ENCODE measurements around the gene MYBL2.

DNA sequence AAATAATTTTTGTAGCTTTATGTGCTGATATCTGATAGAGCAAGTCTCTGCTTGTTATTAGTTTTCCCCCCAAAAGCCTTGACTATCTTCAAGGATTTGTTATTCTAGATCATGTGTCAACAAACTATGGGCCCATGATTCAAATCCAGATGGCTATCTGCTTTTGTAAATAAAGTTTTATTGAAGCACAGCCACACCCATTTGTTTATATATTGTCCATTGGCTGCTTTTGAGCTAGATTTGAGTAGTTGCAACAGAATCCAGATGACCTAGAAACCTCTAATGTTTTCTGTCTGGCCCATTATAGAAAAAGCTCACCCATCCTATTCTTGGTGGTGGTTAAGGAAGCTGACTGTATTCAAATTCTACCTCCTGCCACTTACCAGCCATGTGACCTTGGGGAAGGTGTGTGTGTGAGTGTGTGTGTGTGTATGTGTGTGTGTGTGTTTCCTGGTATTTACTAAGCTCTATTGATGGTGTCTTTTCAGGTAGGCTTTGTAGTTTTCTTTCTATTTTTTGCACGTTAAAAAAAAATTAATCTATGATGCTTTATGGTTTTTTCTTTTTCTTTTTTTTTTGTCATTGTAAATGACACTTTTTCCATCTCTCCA, 61.2 kb downstream of the MYBL2 start:
- TF ChIP-seq, protein P1, sequence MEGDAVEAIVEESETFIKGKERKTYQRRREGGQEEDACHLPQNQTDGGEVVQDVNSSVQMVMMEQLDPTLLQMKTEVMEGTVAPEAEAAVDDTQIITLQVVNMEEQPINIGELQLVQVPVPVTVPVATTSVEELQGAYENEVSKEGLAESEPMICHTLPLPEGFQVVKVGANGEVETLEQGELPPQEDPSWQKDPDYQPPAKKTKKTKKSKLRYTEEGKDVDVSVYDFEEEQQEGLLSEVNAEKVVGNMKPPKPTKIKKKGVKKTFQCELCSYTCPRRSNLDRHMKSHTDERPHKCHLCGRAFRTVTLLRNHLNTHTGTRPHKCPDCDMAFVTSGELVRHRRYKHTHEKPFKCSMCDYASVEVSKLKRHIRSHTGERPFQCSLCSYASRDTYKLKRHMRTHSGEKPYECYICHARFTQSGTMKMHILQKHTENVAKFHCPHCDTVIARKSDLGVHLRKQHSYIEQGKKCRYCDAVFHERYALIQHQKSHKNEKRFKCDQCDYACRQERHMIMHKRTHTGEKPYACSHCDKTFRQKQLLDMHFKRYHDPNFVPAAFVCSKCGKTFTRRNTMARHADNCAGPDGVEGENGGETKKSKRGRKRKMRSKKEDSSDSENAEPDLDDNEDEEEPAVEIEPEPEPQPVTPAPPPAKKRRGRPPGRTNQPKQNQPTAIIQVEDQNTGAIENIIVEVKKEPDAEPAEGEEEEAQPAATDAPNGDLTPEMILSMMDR (optimal IDR thresholded peaks at IDR 0.05 in 1 of 3, IDR thresholded peaks at IDR 0.05 in 1 of 3, conservative IDR thresholded peaks at IDR 0.05 in 1 of 3; ENCODE audit: extremely low read depth in 1 of 3, insufficient read depth in 2 of 3, low read length in 3 of 3), result no peak
- TF ChIP-seq EZH2 (IDR thresholded peaks at IDR 0.05; ENCODE audit: low read length), result no peak
